Gastrocnemius medialis (tissue), 4 donors: Measurements from ENCODE around the gene DMRT3.

Source experiments
- POLR2A ChIP-seq, 2 donors: fragments of 450-650 bp; IDR thresholded peaks; one replicate each; pipeline ENCODE4 v1.6.1; 2017; ENCODE audit warnings: antibody characterized with exemption in 2 of 2, mild to moderate bottlenecking in 2 of 2, moderate library complexity in 2 of 2
- TF ChIP-seq, protein P1 (sequence below), 5 experiments: fragments of 450-650 bp in 3 of 5; fragments of 200-600 bp in 2 of 5; sonication (generic) in 2 of 5; IDR thresholded peaks in 4 of 5; conservative IDR thresholded peaks in 1 of 5; 1 replicate in 4 of 5; 2 replicates in 1 of 5; pipeline ENCODE4 v1.5.1; 2016 to 2019; ENCODE audit warnings: antibody characterized with exemption in 5 of 5, mild to moderate bottlenecking in 3 of 5, moderate library complexity in 3 of 5

DNA sequence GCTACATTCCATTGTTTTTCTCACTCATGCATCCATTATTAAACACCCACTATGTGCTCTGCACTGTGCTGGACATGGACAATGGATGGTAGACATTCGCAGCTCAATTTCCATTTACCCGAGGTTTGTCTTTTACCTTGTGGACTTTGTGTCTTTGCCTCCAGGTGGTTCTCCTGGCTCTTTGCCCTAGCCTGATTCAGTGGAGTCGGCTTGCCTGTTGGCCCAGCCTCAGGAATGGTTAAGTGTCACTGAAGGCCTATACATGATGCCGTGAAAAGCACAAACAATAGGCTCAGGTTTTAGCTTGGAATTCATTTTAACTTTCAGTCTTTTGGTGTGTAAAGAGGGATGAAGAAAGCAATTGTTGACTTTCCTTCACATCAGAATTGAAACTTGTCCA is 16.5 kb upstream of the DMRT3 start:
- TF ChIP-seq, protein P1, sequence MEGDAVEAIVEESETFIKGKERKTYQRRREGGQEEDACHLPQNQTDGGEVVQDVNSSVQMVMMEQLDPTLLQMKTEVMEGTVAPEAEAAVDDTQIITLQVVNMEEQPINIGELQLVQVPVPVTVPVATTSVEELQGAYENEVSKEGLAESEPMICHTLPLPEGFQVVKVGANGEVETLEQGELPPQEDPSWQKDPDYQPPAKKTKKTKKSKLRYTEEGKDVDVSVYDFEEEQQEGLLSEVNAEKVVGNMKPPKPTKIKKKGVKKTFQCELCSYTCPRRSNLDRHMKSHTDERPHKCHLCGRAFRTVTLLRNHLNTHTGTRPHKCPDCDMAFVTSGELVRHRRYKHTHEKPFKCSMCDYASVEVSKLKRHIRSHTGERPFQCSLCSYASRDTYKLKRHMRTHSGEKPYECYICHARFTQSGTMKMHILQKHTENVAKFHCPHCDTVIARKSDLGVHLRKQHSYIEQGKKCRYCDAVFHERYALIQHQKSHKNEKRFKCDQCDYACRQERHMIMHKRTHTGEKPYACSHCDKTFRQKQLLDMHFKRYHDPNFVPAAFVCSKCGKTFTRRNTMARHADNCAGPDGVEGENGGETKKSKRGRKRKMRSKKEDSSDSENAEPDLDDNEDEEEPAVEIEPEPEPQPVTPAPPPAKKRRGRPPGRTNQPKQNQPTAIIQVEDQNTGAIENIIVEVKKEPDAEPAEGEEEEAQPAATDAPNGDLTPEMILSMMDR (IDR thresholded peaks at IDR 0.05 in 4 of 5, conservative IDR thresholded peaks at IDR 0.05 in 1 of 5), result no peak
- TF ChIP-seq POLR2A (IDR thresholded peaks at IDR 0.05), result no peak
